ENCODE measurements around the gene FAF2.

FAF2 gene

DNA sequence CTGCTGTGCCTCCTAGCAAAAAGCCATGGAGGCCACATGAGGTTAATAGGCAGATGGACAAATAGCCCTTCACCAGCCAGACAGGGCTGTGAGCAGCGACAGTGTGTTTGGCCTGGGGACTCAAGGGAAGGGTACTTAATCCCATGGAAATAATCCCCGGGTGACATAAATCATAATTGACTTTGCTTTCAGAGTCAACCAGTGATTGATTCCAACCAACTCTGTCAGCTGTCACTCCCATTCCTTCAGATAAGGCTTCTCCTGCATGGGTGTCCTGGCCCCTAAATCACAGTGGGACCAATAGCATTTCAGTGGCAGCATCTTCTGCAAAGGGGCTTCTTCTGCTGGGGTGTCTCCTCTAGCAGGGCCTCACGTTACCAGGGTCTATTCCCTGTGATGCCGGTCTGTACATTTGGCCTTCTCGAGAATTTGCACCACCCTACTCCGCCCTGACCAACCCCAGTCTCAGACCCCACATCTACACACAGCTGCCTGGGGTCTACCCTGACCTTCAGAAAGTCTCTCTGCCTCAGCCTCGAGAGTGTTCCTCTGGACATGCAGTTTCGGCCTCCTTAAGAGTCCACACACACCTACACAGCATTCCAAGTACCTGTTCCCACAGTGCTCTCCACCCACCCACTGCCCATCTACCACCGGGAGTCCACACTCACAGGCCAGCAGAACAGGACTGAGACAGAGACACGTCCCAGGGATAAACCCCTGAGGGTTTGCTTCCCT lies 35.5 kb upstream of the FAF2 start:
- ChIA-PET CTCF (interaction anchor here (0.8 kb wide), 1 partner anchor 36 kb away, joined by 3 read pairs; the partner anchor contains the start of gene FAF2), POLR2A (no interaction called here)
- H3K4me3 ChIP-seq (ENCODE audit: low read depth, low read length) = no peak overlapping the region
- no peak for DNase-seq (ENCODE audit: low read depth, low spot score)
- TF ChIP-seq, protein P1, sequence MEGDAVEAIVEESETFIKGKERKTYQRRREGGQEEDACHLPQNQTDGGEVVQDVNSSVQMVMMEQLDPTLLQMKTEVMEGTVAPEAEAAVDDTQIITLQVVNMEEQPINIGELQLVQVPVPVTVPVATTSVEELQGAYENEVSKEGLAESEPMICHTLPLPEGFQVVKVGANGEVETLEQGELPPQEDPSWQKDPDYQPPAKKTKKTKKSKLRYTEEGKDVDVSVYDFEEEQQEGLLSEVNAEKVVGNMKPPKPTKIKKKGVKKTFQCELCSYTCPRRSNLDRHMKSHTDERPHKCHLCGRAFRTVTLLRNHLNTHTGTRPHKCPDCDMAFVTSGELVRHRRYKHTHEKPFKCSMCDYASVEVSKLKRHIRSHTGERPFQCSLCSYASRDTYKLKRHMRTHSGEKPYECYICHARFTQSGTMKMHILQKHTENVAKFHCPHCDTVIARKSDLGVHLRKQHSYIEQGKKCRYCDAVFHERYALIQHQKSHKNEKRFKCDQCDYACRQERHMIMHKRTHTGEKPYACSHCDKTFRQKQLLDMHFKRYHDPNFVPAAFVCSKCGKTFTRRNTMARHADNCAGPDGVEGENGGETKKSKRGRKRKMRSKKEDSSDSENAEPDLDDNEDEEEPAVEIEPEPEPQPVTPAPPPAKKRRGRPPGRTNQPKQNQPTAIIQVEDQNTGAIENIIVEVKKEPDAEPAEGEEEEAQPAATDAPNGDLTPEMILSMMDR (IDR thresholded peaks at IDR 0.05; ENCODE audit: insufficient read depth, low read length, missing control alignments) = no peak

DNA sequence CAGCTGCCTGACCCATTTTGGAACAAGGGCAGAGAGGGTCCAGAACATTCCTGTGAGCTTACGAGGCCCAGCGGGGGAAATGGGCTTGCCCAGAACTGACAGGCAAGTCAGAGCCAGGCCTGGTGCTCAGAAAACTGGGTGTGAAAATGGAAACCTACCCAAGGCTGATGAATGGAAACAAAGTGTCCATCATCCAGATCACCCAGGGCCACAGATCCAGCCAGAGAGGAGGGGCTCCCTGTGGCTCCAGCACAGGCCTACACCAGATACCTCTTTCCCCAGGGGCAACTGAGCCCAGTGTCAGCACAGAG lies 35.0 kb upstream of the FAF2 start:
- no peak overlapping the region for H3K4me3 ChIP-seq (ENCODE audit: low read depth, low read length)
- TF ChIP-seq, protein P1 (IDR thresholded peaks at IDR 0.05; ENCODE audit: insufficient read depth, low read length, missing control alignments) = no peak
- no peak for DNase-seq (ENCODE audit: low read depth, low spot score)
- ChIA-PET POLR2A (no interaction called here), CTCF (interaction anchor here (1.1 to 6.1 kb wide), 3 partner anchors 16 to 159 kb away, joined by 3 to 66 read pairs (median 51); partner anchors contain the start of gene FAF2)

DNA sequence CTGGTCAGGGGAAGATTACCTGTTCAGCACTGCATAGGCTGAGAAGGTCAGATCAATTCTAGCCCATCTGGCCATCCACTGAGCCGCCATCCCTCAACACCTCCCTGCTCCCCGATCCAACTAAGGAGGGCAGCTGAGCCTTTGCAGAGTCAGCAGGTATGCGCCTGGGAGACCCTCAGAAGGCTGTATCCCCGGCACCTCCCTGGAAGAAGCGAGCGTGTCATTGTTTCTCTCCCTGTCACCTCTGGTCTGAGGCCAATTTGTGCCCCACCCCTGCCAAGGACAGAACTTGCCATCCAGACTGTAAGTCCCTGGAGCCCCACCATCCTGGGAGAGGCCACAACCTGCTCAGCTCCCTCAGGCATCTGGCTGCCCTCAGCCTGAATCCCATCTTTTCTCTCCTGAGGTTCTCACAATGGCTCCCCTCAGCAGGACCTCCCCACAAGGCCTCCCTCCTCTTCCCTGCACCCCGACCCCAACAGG lies 34.4 kb upstream of the FAF2 start:
- H3K4me3 ChIP-seq (ENCODE audit: low read depth, low read length) = no peak overlapping the region
- TF ChIP-seq, protein P1 (IDR thresholded peaks at IDR 0.05; ENCODE audit: insufficient read depth, low read length, missing control alignments) = no peak
- ChIA-PET CTCF (interaction anchor here (0.8 to 6.1 kb wide), 5 partner anchors 14 to 174 kb away, joined by 3 to 66 read pairs (median 5); partner anchors contain the start of gene FAF2), POLR2A (no interaction called here)
- no peak for DNase-seq (ENCODE audit: low read depth, low spot score)

- TF ChIP-seq, protein P1 (IDR thresholded peaks at IDR 0.05; ENCODE audit: insufficient read depth, low read length, missing control alignments) = no peak
- POLR2A ChIA-PET = no interaction called here
- no peak for DNase-seq (ENCODE audit: low read depth, low spot score)
- H3K4me3 ChIP-seq (ENCODE audit: low read depth, low read length) = no peak overlapping the region
- CTCF ChIA-PET = interaction anchor here (0.8 to 6.1 kb wide), 4 partner anchors 15 to 173 kb away, joined by 4 to 66 read pairs (median 28); partner anchors contain the start of gene FAF2
Observed at GRCh38 chr5:176414704-176415103, 33.5 kb upstream of the FAF2 start.

GRCh38 chr5:176415240-176415951 lies 32.8 kb upstream of the FAF2 start:
- TF ChIP-seq, protein P1 (IDR thresholded peaks at IDR 0.05; ENCODE audit: insufficient read depth, low read length, missing control alignments) = no peak
- DNase-seq (ENCODE audit: low read depth, low spot score) = no peak

More at GRCh38 chr5:176415240-176415951, 32.8 kb upstream of the FAF2 start:
- peak overlapping the region; percentile 72 for H3K4me3 ChIP-seq (ENCODE audit: low read depth, low read length)
- CTCF ChIA-PET = interaction anchor here (0.9 to 6.1 kb wide), 13 partner anchors 9 to 685 kb away, joined by 3 to 66 read pairs (median 7); partner anchors contain the start of genes FAF2, HIGD2A and NOP16
- POLR2A ChIA-PET = interaction anchor here (0.6 to 1.9 kb wide), 3 partner anchors 13 to 122 kb away, joined by 5 to 11 read pairs (median 6); partner anchors contain the start of genes FAF2 and RNF44
